Stimulated activated CD4-positive, alpha-beta T cell treated with anti-CD3 and anti-CD28 coated beads, Interleukin-15, amount 100 ng/mL, for 1 hour (primary cell): Measurements from ENCODE around the gene ZNRF4.
"Not testable (repeated sequence)": the region's sequence is repeated elsewhere in the genome, so short reads cannot be mapped to it uniquely, and the experiment has no call there.

Experiments used
- DNase-seq, 2 donors: peaks; one replicate each; pipeline ENCODE4 v3.0.0-alpha.2; 2020; ENCODE audit warnings: low read depth in 1 of 2, low spot score in 1 of 2

ZNRF4 gene

DNA sequence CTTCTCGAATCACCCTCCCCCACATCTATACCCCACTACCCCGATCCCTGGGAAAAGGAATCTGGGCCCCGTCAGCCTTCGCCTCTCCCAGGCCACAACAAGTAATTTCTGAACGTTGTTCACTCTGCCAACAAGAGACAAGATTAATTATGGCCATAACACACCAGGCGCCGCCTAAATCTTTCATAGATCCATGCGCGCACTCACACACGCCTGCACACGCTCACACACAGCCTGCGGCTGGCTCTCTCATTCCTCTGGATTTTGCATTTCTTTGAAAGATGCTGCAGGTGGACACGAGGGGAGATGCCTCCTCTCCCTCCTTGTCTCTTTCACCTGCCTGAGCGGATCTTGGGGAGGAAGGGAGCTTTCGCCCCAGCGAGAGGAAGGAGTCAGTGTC is 17.1 kb downstream of the ZNRF4 start:
- no peak for DNase-seq

DNA sequence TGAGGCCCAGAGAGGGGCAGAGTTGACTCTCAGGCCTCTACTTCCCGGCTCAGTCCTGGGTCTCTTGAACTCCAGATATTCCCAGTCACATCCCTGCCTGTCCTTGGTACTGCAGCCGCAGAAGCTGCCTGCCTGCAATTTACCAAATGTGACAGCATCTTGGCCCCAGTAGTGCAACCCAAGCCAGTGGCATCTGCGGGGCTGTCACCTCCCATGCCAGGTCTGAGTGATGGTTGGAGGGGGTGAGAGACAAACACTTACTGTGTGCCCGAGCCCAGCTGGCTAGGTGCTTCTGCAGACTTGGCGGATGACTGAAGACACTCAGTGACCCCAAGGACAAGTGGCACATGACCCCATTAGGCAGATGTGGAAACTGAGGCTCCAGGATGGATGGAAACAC is 18.4 kb downstream of the ZNRF4 start:
- no peak for DNase-seq

DNA sequence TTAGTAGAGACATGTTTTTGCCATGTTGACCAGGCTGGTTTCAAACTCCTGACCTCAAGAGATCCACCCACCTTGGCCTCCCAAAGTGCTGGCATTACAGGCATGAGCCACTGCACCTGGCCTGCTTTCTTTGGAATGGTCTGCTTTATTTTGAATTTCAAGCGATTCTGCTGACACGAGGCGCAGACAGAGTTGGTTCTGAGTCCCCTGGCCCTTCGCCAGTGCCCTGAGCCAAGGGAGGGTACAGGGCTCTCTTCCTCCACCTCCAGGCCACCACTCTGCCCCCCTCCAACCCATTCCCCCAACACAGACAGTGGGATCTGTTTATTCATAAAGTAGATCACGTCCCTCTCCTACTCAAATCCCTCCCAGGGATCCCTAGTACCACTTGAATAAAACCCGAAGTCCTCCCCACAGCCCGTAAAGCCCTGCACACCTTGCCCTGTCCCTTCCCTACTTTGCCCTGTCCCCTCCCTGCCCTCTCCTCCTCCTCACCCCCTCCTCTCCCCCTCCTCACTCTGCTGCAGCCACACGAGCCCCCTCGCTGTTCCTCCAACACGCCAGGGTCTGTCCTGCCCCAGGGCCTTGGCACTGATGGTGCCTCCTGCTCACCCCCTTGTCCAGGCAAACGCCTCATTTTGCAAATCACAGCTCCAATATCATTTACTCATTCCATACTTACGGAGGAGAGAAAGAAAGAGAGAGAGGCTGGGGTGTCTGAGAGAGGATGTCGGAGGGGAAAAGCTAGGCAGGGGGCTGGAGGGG is 22.4 kb downstream of the ZNRF4 start:
- no peak for DNase-seq

DNA sequence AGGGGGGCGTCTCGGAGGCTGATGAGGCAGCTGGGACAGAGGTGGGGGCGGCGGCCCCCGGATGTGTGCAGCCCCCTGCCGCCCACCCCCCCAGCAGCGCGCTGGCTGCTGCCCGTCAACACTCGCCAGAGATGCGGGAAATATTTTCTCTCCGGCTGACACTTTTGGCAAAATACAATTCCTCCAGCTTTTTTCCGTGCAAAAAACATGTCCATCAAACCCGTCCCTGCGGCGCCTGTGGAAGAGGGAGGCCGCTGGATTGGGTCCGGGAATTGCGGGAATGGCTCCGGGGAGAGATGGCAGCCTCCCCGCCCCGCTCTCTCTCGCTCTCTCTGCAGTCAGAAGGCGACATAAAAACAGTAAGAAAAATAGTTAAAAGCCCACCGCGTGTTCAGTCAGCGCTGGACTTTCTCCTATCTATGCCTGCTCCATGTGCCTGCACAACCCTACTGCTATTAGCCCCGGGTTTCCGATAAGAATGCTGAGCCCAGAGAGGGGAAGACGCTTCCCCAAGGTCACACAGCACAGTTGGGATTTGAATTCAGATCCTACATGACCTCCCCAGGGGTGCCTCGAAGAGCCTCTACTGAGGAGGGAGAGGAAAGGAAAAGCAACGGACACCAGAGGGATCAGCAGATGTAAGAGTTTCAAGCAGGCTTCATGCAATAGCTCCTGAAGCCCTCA is 23.2 kb downstream of the ZNRF4 start:
- DNase-seq, result no peak

DNA sequence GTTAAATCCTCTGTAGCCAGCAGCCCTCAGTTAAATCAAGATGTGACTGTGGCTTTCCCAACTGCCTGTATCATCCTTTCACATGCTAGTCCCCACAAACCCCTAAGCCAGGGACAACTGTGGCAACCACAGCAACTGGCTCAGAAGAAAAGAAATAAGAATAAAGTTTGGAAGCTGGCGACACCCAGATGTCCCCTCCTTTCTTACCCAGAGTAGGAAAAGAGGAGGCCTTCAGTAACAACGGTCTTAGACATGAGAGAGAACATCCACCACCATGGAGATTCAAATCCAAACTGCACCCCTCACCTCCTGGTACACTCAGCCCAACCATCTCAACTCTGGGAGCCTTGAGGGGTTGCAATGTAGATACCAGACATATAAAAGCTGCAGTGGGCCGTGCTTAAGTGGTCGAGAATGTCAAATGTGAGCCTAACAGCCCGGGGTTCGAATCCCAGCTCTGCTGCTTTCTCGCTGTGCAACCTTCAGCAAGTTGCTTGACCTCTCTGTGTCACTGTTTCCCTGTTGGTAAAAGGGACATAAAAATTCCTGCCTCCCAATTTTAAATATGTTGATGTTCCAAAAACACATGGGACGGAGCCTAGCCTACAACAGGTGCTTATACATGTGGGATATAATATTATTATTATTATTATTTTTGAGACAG is 23.8 kb downstream of the ZNRF4 start:
- DNase-seq, result no peak

DNA sequence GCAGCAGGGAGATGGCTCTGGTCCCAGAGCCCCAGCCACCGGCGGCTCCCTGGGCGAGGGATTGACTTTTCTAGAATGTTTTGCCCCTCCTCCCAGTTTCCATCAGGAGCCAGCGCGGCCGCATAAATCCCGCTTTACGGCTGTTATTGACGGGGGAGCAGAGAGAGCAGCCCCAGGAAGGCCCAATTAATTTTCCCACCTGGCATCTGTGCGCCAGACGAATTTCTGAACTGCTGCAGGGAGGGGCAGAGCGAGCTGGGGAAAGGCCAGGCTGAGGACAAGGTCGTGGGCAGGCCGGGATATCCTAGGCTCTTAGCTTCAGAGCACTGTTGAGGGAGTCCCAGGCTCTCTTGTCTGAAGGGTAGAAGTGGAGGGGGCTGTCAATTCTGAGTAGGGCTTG is 24.7 kb downstream of the ZNRF4 start:
- DNase-seq, result no peak

DNA sequence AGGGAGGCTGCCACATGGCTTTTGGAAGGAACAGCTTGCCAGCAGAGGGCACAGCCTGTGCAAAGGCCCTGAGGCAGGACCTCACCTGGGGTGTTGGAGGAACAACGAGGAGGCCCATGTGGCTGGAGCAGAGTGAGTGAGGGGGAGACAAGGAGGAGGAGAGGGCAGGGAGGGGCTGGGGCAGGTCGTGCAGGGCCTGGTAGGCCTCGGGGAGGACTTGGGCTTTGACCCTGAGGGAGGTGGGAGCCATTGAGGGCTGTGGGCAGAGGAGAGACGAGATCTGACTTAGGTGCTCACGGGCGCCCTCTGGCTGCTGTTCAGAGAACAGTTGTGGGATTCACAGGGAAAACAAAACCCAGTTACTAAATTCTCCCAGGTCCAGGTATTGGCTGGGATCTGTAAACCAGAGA is 25.2 kb downstream of the ZNRF4 start:
- DNase-seq, result peak in 1 of 2 donors; percentile 2

DNA sequence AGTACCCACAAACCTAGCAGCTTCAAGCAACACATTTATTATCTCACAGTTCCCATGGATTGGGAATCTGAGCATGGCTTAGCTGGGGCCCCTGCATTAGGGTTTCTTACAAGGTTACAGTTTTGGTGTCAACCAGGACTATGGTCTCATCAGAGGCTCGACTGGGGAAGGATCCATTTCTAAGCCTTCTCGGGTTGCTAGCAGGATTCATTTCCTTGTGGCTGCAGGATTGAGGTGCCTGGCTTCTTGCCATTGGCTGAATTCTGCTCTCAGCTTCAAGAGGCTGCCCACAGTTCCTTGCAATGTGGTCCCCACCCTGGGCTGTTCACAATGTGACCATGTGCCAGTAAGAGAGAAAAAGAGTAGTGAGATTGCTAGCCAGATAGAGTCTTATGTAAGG is 26.7 kb downstream of the ZNRF4 start:
- no peak for DNase-seq

DNA sequence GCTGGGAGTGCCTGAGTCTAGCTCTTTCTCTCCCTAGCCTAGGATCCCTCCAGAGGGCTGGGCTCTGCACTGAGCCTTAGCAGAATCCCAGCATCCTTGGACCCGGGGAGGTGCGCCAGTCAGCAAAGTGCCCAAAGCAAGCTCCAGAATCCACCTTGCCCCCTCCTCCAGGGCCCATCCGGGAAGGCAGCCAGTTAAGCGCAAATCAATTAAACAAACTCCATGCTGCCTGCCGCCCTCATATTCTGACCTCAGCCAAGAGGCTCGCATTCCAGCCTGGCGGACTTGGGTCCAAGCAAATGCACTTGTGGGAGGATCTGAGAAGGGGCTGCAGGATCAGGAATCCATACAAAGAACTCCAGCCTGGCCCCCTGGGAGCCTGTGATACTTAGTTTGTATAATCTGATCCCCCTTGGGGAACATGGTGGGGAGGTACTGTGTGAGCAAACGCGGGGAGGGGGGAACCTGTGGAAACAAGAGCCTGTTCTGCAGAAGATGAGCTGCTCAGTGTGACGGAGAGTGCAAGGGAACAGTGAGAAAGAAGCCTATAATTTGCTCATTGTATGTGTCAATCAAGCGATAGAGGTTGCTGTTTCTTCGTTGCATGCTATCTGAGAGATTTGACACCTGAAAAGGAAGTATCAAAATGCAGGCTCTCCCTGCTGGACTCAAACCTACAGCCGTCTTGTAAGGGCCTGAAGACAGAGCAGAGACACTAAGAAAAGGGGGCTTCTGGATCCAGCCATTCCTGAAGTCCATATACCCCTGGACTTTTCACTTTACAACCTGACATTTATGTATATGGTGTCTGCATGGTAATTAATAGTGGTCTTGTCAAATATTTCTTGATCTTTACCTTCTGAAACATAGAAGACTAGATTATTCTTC is 29.4 kb downstream of the ZNRF4 start:
- no peak for DNase-seq

DNA sequence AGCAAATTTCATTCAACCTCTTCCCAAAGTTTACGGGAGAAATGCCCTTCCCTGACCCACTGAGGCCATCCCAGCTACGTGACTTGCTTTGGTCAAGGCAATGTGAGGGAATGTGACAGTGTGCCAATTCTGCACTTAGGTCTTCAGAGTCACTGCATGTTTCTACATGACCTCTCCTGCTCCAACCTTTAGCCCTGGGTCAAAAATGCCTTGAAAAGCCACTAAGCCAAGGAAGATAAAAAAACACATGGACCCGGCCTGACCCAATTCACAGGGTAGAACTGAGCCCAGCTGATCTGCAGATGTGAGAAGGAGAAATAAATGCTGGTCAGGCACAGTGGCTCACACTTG is 30.0 kb downstream of the ZNRF4 start:
- no peak for DNase-seq

DNA sequence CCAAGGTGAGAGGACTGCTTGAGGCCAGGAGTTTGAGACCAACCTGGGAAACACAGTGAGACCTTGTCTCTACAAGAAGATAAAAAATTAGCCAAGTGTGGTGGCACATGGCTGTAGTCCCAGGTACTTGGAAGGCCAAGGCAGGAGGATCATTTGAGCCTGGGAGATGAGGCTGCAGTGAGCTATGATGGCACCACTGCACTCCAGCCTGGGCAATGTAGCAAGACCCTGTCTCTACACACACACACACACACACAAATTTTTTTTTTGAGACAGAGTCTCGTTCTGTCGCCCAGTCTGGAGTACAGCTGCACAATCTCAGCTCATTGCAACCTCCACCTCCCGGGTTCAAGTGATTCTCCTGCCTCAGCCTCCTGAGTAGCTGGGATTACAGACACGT is 30.4 kb downstream of the ZNRF4 start:
- not testable (repeated sequence) for DNase-seq

DNA sequence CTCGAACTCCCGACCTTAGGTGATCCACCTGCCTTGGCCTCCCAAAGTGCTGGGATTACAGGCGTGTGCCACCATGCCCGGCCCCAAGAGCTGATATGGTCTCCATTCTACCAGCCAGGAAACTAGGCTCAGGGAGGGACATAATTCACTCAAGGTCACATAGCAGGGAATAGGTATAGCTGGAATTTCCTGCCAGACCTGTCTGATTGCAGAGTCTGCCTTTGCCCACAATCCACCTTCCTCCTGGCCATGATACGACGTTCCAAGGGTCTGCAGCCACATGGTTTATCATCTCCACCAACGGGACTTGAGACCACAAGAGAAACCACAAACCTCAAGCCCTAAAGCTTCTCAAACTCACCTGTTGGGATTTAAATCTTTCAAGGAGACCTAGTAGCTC is 32.0 kb downstream of the ZNRF4 start:
- DNase-seq, result no peak

DNA sequence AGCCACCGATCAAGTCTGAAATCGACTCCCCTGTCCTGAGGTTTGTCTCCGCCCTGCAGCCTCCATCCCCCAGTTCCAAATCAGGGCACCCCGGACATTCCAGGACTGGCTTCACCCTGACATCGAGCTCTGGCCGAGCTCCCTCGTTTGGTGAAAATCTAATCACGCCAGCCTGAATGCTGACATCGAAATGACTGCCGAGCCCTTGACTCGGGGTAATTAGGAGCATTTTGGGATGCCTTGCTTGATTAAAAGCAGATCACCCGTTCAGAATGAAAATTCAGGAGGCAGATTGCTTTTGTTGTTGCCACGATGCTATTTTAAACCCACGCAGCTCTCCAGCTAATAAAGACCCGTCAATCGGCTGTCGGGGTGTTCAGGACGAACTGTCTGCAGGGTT is 34.3 kb downstream of the ZNRF4 start:
- DNase-seq, result no peak

DNA sequence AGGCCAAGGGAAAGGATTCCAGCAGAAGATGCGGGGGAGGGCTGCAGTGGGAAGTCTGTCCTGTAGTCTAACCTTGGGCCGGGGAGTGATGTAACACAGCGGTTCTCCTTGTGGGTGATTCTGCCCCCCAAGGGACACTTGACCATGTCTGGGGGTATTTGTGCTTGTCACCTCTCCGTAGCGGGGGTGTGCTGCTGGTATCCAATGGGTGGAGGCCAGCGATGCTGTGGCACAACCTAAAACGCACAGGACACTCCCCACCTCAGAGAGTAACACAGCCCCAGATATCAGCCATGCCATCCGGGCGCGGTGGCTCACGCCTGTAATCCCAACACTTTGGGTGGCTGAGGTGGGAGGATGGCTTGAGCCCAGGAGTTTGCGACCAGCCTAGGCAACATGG is 36.3 kb downstream of the ZNRF4 start:
- DNase-seq, result no peak

DNA sequence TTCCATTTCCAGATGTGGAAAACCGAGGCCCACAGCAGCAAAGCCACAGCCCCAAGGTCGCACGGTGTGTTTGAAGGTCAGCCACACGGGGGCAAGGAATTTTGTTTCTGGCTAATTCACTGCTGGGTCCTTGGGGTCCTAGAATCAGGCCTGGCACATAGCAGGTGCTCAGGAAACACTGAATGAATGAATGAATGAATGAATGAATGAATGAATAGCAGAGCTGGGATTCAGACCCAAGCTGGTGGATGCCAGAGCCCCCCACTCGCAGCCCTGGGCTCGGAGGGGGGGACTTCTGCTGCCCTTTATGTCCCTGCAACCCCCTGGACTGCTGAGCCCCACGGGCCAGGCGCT is 37.0 kb downstream of the ZNRF4 start:
- no peak for DNase-seq

DNA sequence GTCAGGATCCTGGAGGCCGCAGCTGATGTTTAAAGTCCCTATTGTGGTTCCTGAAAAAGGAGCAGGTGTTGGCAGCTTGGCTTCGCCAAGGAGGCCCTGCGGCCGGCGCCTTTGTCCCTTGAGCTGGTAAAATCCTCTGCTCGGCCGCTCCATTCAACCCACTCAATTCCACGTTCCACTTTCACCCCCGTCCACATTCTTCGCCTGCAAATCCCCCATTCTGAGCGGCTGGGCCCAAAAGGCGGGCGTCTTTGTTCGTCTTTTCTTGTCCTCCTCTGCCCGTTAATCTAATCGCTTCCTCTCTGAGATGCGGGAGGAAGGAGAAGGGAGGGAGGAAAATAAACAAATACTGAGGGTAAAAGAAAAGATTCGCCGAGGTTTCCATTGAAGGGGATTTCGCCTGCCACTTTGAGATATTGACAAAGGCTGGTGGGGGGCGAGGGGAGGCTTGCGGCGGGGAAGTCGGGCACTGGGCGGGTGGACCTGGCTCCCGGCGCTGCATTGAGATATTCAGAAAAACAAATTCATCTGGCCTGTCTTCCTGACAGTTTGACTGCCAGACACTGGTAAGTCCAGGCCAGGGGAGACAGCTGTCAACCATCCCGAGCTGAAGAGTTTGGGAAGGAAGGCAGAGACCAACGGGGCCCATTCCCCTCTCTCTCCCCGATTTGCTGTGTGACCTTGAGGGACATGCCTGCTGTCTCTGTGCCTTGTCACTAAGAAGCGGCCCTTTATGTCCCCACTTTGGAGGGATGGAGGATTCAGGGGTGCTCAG is 37.6 kb downstream of the ZNRF4 start:
- DNase-seq, result no peak

DNA sequence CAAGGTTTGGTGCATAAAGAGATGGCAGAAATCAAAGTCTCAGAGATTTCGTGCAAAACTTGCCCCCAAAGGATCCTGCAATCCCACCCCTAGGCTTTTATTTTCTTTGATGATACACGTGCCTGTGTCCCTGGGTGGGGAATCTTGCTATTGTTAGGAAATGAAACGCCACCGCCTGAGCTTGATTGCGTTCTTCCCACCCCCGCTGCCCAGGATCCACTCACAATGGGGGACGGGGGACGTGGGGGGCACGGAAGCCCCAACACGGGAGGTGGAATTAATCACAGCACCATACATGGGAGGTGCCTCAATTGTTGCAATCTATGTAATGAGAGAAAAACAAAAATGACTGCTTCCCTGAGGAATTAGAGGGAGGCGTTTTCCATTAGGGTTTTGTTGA is 39.6 kb downstream of the ZNRF4 start:
- no peak for DNase-seq

DNA sequence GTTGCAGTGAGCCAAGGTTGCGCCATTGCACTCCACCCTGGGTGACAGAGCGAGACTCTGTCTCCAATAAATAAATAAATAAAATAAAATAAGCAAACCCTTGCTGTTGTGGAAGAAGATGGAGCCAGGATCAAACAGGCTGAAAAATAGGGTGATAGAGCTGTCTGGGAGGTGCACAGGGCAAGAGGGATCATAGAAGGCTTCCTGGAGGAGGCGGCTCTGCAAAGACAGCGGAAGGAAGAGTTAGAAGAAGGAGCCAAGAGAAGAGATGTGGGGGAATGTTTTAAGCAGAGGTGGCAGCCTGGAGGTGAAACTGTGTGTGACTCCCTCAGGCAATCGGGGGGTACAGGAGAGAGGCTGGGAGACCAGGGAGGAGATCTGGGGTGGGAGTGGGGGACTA is 40.6 kb downstream of the ZNRF4 start:
- no peak for DNase-seq

DNA sequence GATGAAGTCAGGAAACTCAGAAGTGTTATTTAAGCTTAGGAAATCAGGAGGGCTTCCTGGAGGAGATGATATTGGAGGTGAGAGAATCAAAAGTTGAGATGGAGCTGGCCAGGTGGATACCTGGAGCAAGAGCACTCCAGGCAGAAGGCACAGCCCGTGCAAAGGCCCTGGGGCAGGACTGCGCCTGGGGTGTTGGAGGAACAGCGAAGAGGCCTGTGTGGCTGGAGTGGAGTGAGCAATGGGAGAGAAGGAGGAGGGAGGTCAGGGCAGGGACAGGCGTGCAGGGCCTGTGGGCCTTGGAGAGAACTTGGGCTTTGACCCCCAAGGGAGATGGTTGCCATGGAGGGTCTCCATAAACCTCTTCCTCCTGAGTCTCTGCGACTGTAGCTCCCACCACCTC is 42.1 kb downstream of the ZNRF4 start:
- DNase-seq, result no peak

DNA sequence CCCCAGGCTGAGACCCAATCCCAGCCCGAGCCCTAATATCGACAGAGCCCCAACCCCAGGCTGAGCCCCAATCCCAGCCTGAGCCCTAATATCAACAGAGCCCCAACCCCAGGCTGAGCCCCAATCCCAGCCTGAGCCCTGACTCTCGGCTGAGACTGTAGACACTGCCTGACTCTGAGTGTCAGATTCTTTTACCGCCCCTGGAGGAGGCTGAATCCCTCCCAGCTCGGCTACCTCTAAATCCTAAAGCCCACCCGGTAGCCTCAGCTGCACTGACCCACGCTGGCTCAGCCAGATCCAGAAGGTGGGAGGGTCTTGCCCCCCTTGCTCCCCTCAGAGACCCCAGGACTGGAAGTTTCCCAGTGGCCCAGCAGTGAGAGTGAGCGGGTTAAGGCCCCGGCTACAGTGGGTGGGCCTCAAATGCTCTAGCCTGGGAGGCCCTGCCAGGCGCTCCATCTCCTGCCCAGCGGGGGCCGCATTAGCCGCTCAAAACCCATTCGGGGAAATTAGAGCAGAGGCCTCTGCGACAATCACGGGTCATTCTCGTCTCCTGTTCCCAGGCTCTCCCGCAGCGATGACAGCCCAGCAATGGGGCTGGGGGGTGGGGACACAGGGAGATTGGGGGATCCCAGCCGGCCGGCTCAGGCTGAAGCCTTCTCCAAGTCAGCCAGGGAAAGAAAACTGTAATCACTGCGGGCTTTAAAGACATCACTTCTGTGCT is 43.8 kb downstream of the ZNRF4 start:
- no peak for DNase-seq
